Measurements from ENCODE around the gene MICU2. TPM values are rescaled to one million over a fixed set of nuclear protein-coding genes. Genes with fewer than 3 reads are reported as not detected.

The MICU2 gene
- total and polyA plus RNA-seq, 2 of the 13 experiments (the other 11 are each of a cell fraction or from before 2014, with no cell fraction given) = 31.7 to 42.4 TPM

- TF ChIP-seq ISX (CRISPR knock-in tag; conservative IDR thresholded peaks at IDR 0.05) (no peak), ZNF770 (CRISPR knock-in tag; IDR thresholded peaks at IDR 0.05) (no peak), RNF219 (CRISPR knock-in tag; IDR thresholded peaks at IDR 0.05) (no peak), MIXL1 (CRISPR knock-in tag; IDR thresholded peaks at IDR 0.05) (no peak), ZSCAN25 (CRISPR knock-in tag; IDR thresholded peaks at IDR 0.05) (peak; percentile 41; the same call in 1 of the 2 replicates), BRD4 (CRISPR knock-in tag; IDR thresholded peaks at IDR 0.05) (no peak), ZNF180 (CRISPR knock-in tag; IDR thresholded peaks at IDR 0.05; ENCODE audit: borderline replicate concordance, low read depth) (no peak), ZFP62 (CRISPR knock-in tag; IDR thresholded peaks at IDR 0.05) (no peak), ZNF329 (CRISPR knock-in tag; IDR thresholded peaks at IDR 0.05; ENCODE audit: low read depth) (no peak), ZNF720 (CRISPR knock-in tag; IDR thresholded peaks at IDR 0.05) (no peak), ZNF761 (CRISPR knock-in tag; conservative IDR thresholded peaks at IDR 0.05) (0 out of 2 replicates have a peak, but pooled peaks have one; percentile 40), GTF3A (CRISPR knock-in tag; conservative IDR thresholded peaks at IDR 0.05) (no peak), ZBTB4 (CRISPR knock-in tag; IDR thresholded peaks at IDR 0.05; ENCODE audit: borderline replicate concordance) (no peak), EED (CRISPR knock-in tag; IDR thresholded peaks at IDR 0.05) (no peak), JUNB (CRISPR knock-in tag; IDR thresholded peaks at IDR 0.05; ENCODE audit: borderline replicate concordance) (no peak), ZFY (CRISPR knock-in tag; IDR thresholded peaks at IDR 0.05) (peak; percentile 88), SYNCRIP (IDR thresholded peaks at IDR 0.05; ENCODE audit: insufficient read depth, low read depth, low read length) (no peak), KLF9 (CRISPR knock-in tag; IDR thresholded peaks at IDR 0.05; ENCODE audit: low read depth) (no peak), POLR2G (IDR thresholded peaks at IDR 0.05; ENCODE audit: low read depth, low read length) (peak; percentile 74), CEBPG (CRISPR knock-in tag; IDR thresholded peaks at IDR 0.05) (no peak)
- TF ChIP-seq, protein P1, sequence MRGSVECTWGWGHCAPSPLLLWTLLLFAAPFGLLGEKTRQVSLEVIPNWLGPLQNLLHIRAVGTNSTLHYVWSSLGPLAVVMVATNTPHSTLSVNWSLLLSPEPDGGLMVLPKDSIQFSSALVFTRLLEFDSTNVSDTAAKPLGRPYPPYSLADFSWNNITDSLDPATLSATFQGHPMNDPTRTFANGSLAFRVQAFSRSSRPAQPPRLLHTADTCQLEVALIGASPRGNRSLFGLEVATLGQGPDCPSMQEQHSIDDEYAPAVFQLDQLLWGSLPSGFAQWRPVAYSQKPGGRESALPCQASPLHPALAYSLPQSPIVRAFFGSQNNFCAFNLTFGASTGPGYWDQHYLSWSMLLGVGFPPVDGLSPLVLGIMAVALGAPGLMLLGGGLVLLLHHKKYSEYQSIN (CRISPR knock-in tag; IDR thresholded peaks at IDR 0.05; ENCODE audit: borderline replicate concordance) = no peak
Measured at GRCh38 chr13:21458813-21459701, 144.9 kb downstream of the MICU2 start, which contains the start of gene ZDHHC20 (continued).

Data from HepG2 (cell line).